HG03442 (cell line): ENCODE results near the gene DMRT3.
A peak's percentile ranks its signal among the peaks of the same experiment; 100 is the strongest.

Experiments used
- ATAC-seq: cut with Tn5 transposase; IDR thresholded peaks from one replicate; pipeline ENCODE4 v1.9.1; 2021; ENCODE audit warnings: mild to moderate bottlenecking, moderate library complexity; ENCODE audit not compliant: unreplicated experiment

The DMRT3 gene, protein sequence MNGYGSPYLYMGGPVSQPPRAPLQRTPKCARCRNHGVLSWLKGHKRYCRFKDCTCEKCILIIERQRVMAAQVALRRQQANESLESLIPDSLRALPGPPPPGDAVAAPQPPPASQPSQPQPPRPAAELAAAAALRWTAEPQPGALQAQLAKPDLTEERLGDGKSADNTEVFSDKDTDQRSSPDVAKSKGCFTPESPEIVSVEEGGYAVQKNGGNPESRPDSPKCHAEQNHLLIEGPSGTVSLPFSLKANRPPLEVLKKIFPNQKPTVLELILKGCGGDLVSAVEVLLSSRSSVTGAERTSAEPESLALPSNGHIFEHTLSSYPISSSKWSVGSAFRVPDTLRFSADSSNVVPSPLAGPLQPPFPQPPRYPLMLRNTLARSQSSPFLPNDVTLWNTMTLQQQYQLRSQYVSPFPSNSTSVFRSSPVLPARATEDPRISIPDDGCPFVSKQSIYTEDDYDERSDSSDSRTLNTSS

DNA sequence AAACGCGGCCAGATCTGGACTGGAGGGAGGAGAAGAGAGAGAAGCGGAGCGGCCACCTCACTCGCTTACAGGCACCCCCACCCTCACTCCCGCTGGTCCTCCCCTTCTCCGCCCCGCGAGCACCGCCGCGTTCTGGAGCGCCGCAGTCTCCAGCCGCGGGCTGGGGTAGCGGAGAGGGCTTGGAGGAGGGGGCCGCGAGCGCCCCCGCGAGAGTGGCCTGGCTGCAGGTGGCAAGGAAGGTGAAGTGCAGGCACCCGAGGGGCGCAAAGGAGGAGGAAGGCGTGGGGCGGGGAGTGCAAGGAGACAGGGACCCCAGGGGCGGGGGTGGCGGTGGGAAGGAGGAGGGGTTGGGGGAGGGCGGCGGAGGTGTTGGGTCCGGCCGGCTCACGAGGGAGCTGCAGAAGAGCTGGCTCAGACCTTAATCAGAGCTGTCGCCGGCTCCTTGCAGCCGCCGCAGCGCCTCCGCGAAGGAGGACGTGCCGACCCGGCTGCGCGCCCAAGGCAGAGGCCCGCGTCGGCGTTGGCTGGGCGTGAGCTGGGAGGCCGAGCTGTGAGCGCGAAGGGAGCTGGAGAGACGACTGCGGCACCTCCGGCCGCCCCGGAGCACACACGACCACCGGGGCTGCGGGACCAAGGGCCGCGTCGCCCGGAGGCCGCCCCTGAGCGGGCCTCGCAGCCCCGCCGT is at the start of gene DMRT3:
TSS of gene DMRT3 (plus strand) at position 398 of the 685 bp plus-strand sequence. CDS start 347 bp downstream, outside the sequence.
- no peak for ATAC-seq

DNA sequence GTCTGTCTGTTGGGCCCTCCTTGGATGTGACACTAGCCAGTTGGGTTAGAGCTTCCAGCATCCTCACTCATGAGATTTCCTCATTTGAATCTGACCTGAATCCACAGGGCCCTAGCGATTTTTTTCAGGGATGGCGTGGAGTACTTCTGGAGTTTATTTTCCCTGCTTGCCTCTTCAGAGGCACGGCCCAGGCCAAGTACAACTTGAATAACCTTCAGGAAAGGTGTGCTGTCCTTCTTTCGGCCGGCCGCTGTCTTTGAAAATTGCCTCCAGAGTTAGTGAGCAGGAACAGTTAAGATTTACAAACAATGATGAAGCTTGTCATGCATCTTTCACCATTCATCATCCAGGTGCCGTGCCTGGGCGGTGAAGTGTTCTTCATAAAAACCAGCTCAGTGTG is 49.5 kb upstream of the DMRT3 start:
- no peak for ATAC-seq

DNA sequence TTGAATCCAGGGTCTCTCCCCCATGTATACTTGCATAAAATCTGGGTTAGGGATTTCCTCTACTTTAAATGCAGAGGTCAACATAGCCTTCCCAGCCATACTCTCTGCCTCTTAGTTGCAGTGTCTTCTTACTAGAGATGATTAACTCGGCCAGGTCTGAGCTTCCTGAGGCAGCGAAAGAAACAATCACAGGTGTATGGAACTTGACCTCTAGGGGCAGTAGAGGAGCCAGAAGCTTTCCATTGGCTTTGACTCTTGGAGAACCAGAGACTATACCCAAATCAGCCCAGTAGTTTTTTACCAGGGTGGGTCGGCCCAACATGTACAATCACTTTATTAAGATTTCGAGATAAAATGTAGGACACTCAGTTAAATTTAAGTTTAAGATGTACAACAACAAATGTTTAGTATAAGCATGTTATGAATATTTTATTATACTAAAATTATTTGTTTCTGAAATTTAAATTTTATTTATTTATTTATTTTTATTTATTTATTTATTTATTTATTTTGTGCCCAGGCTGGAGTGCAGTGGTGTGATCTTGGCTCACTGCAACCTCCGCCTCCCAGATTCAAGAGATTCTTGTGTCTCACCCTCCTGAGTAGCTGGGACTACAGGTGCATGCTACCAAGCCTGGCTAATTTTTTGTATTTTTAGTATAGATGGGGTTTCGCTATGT is 48.0 kb upstream of the DMRT3 start:
- ATAC-seq: peak; percentile 59

DNA sequence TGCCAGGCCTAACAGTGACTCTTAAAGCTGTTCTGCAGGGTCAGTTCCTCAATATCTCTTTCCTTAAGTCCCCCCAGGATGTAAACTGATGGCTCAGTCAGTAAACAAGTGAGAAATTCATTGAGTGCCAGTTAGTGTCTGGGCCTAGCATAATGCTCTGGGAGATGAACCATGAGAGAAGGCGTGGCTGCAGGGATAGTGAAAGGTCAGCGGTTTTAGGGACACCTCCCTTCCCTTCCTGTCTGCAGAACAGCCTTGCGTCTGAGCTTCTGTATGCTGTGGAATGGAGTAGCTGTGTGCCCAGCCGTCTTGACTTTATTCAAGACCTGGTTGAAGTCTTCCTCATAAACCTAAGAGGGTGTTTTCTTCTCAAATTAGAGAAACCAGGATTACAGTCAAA is 46.7 kb upstream of the DMRT3 start:
- ATAC-seq: no peak

DNA sequence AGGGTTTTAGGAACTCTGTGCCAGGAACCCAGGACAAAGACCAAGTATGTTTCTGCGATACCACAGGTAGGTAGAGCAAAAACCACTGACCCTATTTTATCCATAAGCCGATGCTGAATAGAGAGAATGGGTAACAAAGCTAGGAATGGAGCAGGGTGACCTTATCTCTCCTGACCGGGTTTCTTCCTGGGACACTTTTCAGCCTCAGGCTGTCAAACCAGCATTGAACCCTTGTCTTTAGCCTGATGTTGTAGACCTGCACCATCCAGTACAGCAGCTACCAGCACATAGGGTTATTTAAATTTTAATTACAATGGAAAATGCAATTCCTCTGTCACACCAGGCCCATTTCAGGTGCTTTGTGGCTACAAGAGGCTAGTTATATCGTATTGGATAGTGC is 43.1 kb upstream of the DMRT3 start:
- no peak for ATAC-seq

DNA sequence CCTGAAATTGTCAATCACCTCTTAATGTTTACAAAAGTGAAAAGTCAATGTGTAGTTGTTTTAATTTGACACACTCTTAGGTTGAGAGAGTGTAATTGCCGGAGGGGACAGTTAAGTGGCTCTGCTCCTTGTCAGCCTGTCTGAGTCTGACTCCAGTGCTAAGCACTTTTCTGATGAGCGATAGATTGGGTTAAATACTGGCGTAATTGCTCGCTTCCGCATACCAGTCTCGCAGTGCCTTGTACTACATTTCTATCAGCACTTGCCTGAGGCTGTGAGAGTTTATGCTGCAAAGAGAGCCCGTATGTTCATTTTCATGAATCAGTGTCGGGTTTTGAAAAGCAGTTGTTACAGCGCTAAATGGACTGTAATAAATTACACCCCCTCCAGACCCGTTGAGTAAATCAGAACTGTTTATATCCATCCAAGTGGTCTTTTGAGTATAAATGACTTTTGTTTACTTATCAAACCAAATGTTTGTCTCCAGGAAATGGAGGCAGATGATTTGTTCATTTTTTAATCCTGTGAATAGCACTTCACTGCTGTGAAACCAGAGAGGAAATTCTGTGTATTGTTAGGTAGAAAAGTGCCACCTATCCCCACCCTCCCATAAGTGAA is 41.0 kb upstream of the DMRT3 start:
- ATAC-seq: no peak

DNA sequence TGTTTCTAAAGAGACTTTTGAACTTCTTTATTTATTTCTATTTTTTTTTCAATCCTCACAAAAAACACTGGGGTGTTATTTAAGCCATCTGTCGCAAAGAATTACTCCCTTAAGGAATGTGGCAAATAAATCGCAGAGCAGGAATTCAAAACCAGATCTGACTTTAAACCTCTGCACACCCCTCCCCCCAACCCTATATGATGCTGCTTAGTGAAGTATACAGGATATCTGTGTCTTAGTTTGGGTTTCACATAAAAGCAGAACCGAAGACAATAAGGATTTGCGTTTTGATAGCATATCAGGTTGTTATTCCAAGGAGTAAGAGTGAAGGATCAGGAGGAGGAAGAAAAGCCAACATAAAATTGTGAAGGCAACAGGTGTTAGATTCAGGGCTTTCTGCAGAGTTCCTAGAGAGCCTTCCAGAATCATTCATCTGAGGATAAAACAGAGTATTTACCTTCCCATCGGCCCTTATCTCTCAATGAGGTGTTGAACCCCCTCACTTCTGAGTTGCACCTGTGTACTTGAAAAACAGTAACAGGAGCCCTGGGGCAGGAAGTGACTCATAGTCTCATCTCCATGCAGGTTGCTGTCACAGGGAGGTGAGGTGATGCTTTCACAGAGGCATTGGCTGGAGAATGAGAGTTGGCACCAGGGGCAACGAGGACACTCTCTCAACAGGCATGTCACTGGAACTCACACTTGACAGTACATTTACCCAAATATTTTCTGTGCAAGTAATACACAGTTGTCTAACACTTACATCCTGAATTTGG is 33.5 kb upstream of the DMRT3 start:
- no peak for ATAC-seq

DNA sequence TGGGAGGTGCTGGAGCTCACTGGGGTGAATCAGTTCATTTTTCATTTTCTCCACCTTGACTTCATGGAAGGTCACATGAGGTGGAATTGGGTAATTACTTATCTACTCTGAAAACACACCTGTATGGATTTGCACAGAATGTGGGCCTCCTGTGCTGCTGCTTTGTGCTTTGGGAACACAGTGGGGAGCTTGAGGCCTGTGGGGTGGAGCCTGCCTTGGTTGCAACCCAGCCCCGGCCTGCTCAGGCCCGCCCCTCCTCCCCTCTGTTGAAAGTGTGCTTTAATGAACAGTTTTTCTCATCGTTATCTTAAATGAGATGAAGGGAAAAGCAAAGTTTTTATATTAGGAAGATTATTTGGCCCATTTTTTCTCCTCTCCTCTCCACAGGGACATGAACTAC is 28.5 kb upstream of the DMRT3 start:
- no peak for ATAC-seq

DNA sequence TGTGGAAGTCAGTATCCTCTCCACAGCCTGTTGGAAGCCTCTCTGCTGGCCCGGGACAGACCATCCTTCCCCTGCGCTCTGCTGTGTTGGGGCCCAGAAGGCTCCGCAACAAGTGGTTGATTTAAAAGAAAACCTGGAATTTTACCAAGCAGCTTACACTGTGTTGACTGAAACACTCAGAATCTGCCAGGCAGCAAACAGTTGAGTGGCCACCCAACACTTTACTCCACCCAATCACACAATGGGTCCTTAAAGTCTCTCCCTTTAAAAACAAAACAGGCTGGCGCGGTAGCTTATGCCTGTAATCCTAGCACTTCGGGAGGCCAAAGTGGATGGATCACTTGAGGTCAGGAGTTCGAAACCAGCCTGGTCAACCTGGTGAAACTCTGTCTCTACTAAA is 28.0 kb upstream of the DMRT3 start:
- no peak for ATAC-seq

DNA sequence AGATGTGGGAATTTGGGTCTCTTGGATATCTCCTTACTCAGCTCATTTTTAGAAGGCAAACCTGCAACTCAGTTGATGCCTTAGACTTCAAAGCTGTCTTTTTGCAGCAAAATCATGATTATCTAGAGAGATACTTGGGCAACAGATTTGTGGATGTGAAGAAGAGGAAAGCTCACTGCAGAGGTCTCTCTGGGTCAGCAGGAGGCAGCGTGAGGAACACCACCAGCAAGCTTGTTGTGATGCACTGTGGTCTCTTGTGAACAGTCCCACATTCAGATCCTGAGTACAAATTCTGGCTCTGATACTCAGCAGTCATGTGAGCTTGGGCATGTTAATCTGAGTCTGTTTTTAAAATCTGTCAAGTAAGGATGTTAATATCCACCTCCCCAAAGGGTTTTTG is 26.3 kb upstream of the DMRT3 start:
- no peak for ATAC-seq

DNA sequence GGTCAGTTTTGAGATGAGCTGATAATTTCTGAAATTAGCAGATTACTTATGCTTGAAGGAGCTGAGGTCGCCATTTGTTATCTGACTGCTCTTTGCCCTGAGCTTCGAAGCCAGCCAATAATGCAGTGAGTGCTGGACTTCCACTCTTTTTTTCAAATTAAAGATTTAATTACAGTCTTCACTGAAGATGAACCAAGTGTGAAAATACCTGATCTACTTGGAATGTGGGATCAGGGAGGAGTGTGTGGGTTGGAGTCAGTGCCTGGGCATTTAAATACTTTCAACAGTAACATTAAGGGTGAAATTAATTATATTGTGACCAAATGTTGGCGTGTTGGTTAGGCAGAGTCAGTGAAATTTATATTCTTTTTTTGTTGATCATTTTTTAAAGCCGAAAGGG is 23.9 kb upstream of the DMRT3 start:
- no peak for ATAC-seq

DNA sequence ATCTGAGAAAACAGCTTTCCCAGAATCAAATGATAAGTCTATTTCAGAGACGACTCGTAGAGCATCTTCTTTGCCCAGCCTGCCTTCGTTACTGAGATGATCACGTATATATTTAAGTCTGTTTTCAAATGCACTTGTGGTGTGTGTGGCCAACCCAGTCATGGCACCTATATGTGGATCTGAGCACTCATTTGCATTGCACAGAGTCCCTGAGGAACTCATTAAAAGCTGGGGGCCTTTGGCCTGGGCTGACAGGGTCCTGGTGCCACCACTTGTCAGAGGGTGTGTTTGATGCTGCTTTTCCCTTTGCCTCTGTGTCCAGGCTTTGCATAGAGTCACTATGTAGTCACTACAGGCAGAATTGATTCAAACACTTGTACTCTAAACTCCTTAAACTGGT is 17.4 kb upstream of the DMRT3 start:
- no peak for ATAC-seq

DNA sequence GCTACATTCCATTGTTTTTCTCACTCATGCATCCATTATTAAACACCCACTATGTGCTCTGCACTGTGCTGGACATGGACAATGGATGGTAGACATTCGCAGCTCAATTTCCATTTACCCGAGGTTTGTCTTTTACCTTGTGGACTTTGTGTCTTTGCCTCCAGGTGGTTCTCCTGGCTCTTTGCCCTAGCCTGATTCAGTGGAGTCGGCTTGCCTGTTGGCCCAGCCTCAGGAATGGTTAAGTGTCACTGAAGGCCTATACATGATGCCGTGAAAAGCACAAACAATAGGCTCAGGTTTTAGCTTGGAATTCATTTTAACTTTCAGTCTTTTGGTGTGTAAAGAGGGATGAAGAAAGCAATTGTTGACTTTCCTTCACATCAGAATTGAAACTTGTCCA is 16.5 kb upstream of the DMRT3 start:
- ATAC-seq: no peak

DNA sequence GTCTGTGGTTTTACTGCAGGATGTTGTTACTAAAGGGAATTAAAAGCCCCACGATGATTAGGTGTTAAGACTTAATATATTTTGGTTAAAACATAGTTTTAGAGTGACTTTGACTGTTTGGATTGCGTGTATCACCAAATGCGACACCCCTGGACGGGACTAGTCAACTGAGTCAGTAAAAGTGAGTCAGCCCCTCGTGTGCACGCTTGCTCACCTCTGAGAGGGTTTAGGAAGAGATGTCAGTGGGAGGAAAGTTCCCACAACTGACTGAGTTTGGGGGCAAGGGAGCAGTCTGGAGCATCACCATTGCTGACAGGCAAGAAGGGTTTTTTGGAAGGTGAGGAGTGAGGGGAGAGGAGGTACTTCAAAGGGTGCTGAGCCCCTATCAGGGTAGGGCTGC is 14.4 kb upstream of the DMRT3 start:
- ATAC-seq: no peak

DNA sequence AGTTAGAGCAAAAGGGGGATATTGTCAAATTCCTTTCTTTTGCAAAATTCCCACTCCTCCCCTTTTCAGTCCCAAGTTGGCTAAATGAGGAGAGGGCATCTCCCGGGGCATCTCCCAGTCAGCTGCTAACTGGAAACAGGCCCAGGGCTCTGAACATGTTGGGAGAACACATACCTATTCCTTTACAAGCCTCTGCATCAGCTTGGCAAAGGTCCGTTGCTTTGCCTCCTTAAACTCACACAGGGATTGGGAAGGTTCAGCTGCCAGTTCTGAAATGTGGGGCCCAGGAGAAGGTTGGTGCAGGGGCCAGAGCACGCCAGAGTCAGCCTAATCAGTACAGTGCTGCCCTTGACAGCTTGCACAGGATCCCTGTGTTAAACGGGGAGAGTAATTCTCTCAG is 11.0 kb upstream of the DMRT3 start:
- no peak for ATAC-seq

DNA sequence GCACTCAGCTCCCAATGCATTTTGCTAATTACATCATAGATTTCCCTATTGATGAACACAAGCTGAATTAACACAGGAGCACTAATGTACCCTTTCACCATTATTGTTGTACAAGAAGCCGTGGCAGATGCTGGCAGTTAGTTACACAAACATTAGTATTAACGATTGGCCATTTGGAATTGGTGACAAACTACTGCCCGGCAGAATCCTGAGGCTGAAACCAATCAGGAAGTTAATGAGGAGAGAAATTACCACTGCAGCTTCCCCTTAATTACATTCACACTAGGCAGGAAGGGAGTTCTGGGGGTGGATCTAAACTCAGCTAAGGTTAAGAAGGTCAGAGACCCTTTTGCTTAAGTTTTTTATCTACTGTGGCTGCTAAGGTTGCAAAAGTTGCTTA is 9.6 kb upstream of the DMRT3 start:
- ATAC-seq: no peak

DNA sequence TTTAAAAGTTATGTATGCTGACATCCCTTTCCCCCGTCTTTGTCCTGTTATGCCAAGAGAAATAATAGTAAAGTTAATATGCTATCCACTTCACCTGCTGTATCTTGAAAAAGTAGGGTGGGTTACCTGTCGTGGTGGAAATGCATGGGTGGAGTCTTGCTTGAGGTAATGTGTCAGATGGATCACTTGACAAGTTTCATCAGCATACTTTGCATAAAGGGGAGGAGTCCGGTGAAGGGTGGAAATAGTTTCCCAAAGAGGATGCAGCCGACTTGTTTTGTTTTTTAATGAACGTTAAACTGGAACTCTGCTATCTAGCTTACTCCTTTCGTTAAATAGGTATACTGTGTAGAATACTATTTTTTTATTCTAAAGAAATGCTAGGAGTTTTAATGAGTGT is 9.0 kb upstream of the DMRT3 start:
- no peak for ATAC-seq

DNA sequence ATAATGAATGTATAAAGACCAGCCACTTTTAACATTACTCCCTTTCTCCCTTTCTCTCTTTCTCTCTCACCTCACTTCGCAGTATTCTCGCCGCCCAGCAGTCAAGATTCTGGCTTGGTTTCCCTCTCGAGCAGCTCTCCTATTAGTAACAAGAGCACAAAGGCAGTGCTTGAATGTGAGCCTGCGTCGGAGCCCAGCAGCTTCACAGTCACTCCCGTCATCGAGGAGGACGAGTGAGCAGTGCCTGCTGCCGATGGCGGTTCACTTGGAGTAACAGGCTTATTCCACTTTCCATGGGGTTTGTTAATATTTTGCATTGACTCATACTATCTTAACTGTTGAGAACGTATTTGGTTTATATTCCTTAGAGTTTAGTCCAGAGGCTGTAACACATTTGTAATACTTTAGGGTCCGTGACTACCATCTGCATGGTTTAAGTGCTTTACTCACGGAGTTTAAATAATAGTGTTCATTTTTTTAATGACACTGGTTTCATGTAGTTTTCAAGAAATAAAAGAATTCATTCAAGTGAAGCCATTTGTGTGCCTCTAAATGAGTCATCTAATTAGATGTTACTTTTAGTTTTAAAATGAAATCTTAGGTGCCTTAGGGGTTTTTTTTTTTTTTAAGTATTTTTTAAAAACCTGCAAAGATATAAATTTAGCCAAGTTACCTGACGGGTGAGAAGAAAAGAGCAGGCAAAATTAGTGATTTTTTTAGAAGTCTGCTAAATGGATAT is 8.4 kb upstream of the DMRT3 start:
- no peak for ATAC-seq

DNA sequence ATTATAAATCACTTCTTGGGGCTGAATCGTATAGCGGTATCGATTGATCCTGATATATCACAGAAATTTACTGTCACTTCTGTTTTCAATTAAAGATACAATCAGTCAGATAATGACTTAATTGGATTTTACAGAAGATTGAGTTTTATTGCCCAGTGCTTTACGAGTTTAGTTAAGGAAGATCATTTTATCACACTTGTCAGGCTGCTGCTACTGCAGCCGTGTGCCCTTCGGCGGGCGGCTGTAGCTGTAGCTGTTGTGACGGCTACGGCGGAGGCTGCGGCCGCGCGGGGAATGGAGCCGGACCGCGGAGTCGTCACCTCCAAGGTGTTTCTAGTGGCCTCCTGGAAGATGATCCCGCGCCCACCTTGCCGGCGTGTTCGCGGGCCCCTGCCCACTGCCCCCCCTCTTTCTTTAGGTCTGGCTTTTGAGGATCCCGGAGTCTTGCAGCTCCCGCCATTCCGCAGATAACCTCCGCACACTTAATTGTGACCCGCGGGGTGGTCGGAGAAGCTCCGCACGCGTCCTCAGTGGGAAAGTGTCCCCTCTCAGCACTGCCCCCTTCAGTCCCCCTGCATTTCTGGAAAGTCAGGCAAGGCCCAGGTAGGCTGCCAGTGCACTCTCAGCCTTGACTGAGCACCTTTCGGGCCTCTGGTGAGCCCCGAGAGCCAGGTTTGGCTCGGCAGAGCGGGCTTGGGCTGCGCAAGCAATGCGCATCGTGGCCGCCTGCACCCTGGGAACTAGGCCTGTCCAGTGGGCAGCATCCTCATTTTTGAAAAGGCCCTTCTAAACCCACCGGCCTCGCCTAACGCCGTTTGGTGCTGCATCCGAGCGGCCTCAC is 6.9 kb upstream of the DMRT3 start:
- ATAC-seq: no peak
